ENCODE results near the gene AURKAIP1.

AURKAIP1 gene

DNA sequence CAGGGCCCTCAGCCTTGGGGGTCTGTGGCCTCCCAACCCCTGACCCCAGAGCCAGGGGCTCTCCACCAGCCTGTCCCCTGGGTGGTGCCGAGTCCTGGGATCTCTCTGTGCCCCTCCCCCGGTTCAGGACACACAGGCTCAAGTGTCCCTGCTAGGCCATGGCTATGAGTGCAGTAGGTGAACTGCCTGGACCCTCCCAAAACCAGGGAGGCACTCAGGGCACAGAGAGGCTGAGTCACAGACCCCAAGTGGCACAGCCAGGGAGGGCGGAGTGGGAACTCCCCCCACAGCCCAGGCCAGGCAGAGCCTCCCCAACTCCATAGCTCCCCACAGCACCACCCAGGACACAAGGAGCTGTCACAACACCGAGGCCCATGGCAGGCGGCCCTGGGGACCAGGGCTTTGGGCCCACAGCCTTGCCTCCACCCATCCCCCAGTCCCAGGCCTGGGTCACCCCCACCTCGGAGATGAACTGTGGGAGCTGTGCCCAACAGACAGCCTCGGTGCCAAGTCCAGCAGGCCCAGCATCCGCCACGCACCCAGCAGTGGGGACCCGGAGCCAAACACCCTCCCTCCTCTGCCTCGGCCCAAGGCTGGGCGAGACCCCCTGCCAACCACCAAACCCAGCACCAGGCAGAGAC lies 29.0 kb downstream of the AURKAIP1 start:
- no peak for DNase-seq

DNA sequence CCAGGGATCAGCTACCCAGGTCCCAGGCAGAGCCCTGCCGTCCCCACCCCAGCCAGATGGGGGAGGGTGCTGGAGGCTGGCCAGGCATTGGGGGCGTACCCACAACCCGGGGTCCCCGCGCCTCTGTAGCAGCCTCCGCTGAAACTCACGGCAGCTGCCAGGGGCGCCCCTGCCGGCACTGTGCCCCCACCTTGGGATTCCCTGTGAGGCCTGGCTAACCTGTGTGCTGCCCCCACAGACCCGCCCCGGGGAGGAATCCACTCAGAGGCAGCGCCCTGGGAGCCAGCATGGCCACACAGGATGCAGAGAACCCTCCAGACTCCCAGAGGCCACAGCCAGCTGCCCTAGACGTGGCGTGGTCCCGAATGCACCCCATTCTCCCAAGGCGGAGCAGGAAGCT lies 29.6 kb downstream of the AURKAIP1 start:
- DNase-seq = no peak

- no peak for DNase-seq
These were observed 30.2 kb downstream of the AURKAIP1 start for GRCh38 chr1:1344655-1345361.

DNA sequence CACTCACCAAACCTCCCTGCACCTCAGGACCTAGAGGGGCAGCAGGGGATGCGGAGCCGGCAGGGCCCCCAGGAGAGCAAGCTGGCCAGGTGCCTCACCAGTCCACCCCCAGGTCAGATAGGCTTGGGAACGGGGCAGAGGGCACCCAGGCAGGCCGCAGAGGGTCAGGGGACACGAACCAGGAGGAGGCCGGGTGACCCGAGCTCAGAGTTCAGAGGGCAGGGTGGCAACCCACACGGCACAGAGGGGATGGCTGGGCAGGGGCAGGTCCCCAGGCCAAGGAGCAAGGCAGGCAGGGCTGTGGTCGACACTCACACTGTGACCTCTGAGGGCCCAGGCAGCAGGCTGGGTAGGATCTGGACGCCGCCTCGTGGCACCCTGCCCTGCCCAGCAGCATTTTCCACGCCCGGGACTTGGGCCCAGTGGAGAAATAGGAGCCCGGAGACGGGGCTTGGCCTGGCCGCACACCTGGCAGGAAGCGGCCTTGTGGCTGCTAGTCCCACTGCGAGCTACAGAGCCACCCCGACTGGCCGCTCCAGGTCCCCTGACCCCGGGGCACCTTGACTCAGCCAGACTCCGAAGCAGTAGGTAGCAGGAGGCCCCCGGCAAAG lies 31.1 kb downstream of the AURKAIP1 start:
- DNase-seq = no peak

DNA sequence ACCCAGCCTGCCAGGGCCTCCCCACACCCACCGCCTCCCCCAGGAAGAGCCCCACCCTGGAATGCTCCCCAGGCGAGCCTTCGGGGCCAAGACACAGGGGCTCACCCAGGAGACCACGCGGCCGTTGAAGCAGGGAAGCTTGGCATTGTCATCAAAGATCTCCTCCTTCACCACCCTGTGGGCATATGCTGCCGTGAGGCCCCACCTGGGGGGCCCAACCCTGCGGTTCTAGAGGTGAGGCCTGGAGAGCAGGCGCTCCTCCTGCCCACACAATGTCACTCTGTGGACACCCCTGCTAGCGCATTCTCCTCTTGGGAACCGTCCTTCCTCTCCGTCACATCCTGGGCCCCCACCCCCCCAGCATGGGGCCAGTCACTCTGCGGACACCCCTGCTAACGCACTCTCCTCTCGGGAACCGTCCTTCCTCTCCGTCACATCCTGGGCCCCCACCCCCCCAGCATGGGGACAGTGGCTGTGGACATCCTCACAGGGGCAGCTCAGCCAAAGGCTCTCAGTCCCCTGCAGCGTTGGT lies 32.4 kb downstream of the AURKAIP1 start:
- DNase-seq = no peak

- no peak for DNase-seq
These were observed 32.9 kb downstream of the AURKAIP1 start for GRCh38 chr1:1342061-1342562.

- DNase-seq = no peak
These were observed 33.4 kb downstream of the AURKAIP1 start for GRCh38 chr1:1341549-1342021.

DNA sequence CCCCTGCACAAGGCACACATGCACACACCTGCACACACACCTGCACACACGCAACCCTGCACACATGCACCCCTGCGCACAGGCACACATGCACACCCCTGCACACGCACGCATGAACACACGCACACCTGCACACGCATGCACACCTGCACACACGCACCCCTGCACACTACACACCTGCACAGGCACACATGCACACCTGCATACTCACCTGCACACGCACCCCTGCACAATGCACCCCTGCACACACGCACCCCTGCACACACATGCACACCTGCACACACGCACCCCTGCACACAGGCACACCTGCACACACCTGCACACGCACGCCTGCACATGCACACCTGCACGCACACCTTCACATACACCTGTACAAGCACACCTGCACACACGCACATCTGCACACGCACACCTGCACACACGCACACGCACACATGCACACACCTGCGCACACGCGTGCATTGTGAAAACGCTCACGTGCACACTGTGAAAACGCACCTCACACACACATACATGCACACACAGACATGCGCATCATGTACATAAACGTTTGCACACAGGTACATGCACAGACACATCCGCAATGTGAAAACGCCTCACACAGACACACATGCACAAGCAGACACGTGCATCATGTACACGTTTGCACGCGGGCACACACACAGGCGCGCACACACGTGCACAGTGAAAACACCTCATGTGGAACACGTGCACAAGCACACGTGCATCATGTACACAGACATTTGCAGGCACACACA lies 34.0 kb downstream of the AURKAIP1 start:
- DNase-seq = no peak

DNA sequence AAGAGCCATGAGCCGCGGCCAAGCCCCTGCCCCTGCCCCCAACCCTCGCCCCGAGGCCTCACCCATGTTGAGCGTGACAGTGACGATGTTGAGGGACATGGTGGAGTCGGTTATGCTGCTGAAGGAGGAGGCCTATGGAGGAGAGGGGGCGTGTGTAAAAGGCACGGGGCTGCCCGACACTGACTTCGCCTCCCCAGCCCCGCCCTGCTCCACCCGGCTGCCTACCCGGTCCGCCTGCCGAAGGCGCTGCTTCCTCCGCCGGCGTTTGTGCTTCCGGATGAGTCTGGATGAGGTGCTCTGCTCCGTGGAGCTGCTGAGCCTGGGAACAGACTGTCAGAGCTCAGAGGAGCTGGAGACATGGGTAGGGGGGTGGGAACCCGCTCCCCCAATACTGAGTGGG lies 34.8 kb downstream of the AURKAIP1 start:
- no peak for DNase-seq

DNA sequence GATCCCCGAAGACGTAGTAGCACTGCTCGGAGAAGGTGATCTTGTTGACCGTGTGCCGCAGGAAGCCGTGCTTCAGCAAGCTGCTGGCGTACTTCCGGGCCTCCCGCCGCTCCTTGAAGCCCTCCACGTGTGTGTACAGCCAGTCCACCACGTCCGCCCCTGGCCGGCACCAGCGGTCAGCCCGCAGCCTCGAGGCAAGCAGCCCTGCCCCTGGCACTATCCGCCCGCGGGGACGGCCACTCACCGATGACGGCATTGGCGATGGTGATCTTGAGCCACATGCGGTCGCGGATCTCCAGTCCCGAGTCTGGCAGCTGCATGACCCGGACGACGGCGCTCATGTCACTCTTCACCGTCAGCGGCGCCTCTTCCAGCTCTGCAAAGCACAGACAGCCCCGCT lies 36.7 kb downstream of the AURKAIP1 start:
- no peak for DNase-seq

- no peak for DNase-seq
These were observed 37.2 kb downstream of the AURKAIP1 start for GRCh38 chr1:1337793-1338147.

DNA sequence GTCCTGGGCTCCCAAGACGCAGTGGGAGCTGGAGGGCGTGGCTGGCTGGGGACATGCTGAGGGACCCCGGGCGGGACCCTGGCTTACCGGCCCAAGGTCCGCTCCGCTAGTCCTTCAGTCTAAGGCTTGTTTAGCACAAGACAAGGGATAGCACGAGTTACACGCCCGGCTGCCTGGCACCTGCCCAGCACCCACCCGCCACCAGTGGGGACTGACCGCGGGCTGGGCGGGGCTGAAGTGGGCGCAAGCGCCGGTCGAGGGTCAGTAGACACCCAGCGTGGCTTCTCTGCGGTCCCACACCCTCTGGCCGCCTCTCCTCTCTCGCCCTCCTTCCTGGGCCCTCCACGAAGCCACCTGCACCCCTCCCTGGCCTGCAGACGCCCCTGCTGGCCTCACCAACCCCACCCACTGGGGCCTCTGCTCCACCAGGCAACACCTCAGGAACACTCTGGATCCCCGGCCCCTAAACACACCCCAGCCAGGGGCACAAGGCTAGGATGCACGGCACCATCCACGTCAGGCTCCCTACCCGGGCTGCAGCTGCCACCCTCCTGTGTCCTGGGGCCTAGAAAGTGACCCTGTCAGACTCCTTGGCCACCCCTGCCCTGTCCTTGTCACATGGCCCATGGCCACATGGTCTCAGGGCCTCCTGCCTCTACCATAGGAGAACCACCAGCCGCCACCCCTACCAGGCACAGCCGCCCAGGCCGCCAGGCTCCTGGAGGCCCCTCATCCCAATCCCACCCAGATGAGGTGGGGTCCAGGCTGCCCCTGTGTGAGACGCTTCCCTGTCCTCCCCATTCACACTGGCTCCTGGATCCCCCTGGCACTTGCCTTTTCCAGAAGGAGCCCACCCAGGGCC lies 37.8 kb downstream of the AURKAIP1 start:
- DNase-seq = no peak

GRCh38 chr1:1336446-1336845 lies 38.6 kb downstream of the AURKAIP1 start:
- no peak for DNase-seq

GRCh38 chr1:1335792-1336248 lies 39.2 kb downstream of the AURKAIP1 start:
- DNase-seq = no peak

- no peak for DNase-seq
These were observed 39.7 kb downstream of the AURKAIP1 start for GRCh38 chr1:1335283-1335682.

DNA sequence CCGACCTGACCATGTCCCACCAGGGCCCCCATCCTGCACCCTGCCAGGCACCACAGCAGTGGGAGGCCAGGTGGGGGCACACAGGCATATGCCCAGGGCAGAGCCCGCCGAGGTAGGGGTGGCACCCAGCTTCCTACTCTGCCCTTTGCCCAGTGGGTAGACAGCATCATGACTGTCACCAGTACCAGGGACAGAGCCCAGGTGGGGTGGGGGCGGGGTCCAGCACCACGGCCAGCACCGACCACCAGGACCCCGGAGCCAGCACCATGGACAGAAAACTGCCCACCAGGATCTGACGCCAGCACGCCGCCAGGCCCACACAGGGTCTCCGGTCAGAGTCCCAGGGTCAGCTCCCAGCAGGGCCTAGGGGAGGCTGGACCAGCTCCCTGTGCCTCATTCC lies 40.2 kb downstream of the AURKAIP1 start:
- no peak for DNase-seq

- no peak for DNase-seq
These were observed 41.3 kb downstream of the AURKAIP1 start for GRCh38 chr1:1333551-1334241.

GRCh38 chr1:1332774-1333480 lies 42.1 kb downstream of the AURKAIP1 start:
- DNase-seq = no peak

DNA sequence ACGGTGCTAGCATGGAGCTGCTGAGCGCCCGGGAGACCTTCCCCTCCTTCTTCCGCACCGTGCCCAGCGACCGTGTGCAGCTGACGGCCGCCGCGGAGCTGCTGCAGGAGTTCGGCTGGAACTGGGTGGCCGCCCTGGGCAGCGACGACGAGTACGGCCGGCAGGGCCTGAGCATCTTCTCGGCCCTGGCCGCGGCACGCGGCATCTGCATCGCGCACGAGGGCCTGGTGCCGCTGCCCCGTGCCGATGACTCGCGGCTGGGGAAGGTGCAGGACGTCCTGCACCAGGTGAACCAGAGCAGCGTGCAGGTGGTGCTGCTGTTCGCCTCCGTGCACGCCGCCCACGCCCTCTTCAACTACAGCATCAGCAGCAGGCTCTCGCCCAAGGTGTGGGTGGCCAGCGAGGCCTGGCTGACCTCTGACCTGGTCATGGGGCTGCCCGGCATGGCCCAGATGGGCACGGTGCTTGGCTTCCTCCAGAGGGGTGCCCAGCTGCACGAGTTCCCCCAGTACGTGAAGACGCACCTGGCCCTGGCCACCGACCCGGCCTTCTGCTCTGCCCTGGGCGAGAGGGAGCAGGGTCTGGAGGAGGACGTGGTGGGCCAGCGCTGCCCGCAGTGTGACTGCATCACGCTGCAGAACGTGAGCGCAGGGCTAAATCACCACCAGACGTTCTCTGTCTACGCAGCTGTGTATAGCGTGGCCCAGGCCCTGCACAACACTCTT lies 42.8 kb downstream of the AURKAIP1 start:
- DNase-seq = no peak

Measured in NCI-H446 (cell line).